Stimulated activated CD4-positive, alpha-beta T cell treated with anti-CD3 and anti-CD28 coated beads, Interleukin-2, amount 100 ng/mL, for 4 hours (primary cell): ENCODE results near the gene RFTN2.

Experiments used
- DNase-seq: peaks from one replicate; pipeline ENCODE4 v3.0.0-alpha.2; 2020; ENCODE audit warnings: low read depth

Gene RFTN2

DNA sequence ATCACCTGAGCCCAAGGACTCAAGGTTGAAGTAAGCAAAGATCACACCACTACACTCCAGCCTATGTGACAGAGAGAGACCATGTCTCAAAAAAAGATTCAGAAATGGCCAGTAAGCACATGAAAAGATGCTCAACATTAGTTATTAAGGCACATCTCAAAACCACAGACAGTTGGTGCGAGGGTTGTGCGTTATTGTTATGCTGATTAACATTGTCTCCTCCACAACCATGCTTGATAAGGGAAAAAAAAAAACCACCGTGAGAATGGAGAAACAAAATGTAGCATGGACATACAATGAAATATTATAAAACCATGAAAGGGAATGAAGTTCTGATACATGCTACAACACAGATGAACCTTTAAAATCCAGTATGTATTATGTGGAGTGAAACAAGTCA lies 132.2 kb downstream of the RFTN2 start:
- no peak for DNase-seq

DNA sequence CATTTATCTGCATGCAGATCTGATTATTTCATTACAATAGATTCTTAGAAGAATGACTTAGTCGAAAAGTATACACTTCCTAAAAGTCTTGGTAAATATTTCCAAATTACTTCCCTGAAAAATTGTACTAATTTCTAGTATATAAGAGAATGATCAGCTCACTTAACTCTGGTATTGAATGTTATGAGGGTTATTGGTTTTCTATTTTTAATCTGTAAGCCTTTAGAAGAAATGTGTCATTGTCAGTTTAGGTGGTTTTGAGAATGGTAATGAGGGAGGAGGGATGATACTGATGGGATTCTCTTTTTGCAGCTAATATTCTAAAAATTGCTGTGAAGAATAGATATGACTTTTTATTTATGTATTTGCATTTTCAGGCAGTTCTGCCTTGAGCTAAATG lies 135.7 kb downstream of the RFTN2 start:
- no peak for DNase-seq

DNA sequence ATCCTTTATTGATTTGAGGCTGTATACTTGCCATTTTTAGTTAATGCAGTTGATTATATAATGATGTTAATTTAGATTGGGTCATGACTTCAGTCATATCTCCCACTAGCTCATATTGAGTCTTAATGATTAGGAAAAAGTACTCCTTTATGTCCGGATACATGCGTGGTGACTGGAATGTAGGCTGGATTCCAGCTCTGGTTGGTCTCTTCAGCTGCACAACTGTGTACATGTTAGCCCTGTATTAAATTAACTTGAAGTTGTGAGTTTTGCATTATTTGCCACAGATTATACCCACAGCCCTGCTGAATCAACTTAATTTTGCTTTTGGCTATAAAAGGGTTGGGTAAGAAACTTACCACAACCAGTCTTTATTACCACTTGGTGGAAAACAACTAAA lies 137.0 kb downstream of the RFTN2 start:
- DNase-seq = no peak
